ENCODE measurements around the gene RIPOR3. TPM values are rescaled to one million over a fixed set of nuclear protein-coding genes. Genes with fewer than 3 reads are reported as not detected.

RIPOR3 gene
- total RNA-seq, 4 donors from 2014 or later: 1.8 to 12.7 (median 4.9) TPM

DNA sequence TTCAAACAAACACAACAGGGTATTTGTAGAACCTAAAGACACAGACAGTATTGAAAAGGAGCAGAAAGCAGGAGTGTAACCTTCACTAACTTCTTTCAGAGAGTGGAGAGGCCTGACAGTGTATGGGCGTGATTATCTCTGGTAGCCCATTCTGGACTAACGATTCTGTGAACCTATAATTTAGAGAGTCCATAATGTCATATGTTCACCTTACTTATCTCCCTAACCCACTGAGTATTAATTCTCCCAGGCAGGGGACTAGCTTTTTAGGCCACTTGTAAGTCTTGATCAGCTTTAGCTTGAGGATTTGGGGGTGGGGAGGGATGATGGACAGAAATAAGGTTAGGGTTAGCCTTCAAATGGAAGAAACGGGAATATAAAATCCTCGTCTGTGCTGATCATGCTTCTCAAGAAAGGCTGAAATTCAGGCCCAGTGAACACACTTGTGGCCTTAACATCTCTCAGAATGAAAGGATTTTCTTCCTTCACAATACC lies 37.2 kb upstream of the RIPOR3 start:
- WGBS, 2 donors: 85 to 89% methylated on average over 4 of the region's 4 CpGs
- no peak for TF ChIP-seq POLR2A (IDR thresholded peaks at IDR 0.05)
- TF ChIP-seq, protein P1, sequence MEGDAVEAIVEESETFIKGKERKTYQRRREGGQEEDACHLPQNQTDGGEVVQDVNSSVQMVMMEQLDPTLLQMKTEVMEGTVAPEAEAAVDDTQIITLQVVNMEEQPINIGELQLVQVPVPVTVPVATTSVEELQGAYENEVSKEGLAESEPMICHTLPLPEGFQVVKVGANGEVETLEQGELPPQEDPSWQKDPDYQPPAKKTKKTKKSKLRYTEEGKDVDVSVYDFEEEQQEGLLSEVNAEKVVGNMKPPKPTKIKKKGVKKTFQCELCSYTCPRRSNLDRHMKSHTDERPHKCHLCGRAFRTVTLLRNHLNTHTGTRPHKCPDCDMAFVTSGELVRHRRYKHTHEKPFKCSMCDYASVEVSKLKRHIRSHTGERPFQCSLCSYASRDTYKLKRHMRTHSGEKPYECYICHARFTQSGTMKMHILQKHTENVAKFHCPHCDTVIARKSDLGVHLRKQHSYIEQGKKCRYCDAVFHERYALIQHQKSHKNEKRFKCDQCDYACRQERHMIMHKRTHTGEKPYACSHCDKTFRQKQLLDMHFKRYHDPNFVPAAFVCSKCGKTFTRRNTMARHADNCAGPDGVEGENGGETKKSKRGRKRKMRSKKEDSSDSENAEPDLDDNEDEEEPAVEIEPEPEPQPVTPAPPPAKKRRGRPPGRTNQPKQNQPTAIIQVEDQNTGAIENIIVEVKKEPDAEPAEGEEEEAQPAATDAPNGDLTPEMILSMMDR (IDR thresholded peaks at IDR 0.05): no peak
- no peak for DNase-seq (ENCODE audit: low spot score in 2 of 2)
- intact Hi-C loops (cut with DNase I; ENCODE audit: low total_unique reads): no loop called here
- H3K4me3 ChIP-seq (ENCODE audit: low read depth, poor library complexity, severe bottlenecking): no peak overlapping the region

DNA sequence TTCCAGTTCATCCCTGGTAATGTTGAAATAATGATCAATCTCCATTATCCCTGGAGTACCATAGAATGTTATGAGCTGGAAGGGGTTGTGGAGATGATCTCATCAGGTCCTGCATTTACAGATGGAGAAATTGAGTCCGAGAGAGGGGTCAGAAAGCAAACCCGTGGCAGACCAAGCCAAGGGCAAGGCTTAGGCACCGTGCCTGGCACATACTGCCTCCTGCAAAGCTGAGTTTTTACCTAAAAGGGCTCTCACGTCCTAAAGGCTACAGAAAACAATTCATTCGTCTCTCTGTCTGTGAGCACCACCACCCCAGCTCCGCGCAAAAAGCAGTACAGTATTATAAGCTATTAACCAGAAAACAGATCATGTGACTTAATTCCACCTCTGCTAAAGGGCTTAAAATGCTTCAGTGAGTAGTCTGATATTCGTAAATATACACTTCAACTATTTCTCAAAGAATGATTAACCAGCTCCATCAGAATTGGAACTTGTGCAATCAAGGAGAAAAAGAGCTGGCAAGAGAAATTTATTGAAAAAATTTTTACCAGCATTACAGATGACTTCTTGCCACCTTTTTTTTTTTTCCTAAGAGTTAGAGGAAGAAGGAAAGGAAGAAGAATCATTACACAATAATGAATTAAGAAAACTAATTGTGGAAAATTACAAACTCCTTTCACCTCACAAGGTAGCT lies 36.6 kb upstream of the RIPOR3 start:
- DNase-seq (ENCODE audit: low spot score in 2 of 2): peak in 1 of 2 donors; percentile 72
- TF ChIP-seq POLR2A (IDR thresholded peaks at IDR 0.05): no peak
- TF ChIP-seq, protein P1 (IDR thresholded peaks at IDR 0.05): no peak
- WGBS, 2 donors: 70 to 80% methylated on average over 8 of the region's 8 CpGs
- intact Hi-C loops (cut with DNase I; ENCODE audit: low total_unique reads): no loop called here
- no peak overlapping the region for H3K4me3 ChIP-seq (ENCODE audit: low read depth, poor library complexity, severe bottlenecking)

DNA sequence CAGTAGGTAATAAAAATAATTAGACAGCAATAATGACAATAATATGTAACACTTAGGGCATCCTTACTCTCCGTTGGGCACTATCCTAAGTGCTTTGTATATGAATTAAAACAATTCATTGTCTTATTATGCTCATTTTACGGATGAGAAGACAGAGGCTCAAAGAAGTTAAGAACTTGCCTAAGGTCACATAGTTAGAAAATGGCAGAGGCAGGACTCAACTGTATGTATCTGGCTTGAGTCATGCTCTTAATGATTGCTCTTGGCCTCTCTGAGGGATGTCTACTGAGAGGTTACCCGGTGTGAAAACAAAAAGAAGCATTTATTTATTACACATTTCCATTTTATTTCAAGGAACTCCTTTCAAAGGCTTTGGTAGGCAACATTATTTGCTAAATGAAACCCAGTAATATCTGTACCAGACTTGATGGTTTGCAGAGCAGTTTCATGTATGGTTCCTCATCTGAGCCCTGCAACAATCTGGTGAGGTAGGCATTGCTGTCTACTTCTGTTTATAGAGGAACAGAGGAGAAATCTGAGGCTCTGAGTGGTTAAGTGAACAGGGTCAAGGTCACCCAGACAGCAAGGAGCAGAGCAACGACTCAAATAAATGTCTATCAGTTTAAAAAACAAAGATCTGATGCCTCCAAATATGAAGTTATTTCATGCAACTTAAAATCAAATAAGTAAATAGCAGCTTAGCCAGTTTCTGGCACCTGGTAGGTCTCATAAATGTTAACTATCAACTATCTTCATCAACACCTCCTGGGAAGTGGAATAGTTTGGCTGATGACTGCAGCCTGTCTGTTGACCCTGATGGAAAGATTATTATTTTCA lies 35.8 kb upstream of the RIPOR3 start:
- TF ChIP-seq, protein P1 (IDR thresholded peaks at IDR 0.05): no peak
- TF ChIP-seq POLR2A (IDR thresholded peaks at IDR 0.05): no peak
- WGBS, 2 donors: 73 to 79% methylated on average over 4 of the region's 4 CpGs
- intact Hi-C loops (cut with DNase I; ENCODE audit: low total_unique reads): no loop called here
- DNase-seq (ENCODE audit: low spot score in 2 of 2): no peak
- H3K4me3 ChIP-seq (ENCODE audit: low read depth, poor library complexity, severe bottlenecking): no peak overlapping the region

DNA sequence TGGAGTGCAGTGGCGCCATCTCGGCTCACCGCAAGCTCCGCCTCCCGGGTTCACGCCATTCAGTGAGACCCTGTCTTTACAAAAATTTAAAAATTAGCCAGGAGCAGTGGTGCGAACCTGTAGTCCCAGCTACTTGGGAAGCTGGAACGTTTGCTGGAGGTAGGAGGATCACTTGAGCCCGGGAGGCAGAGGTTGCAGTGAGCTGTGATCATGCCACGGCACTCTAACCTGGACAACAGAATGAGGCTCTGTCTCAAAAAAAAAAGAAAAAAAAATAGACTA lies 34.3 kb upstream of the RIPOR3 start:
- TF ChIP-seq, protein P1 (IDR thresholded peaks at IDR 0.05): no peak
- no peak for TF ChIP-seq POLR2A (IDR thresholded peaks at IDR 0.05)
- DNase-seq (ENCODE audit: low spot score in 2 of 2): peak in 1 of 2 donors; percentile 37
- WGBS, 2 donors: 88 to 91% methylated on average over 10 of the region's 10 CpGs
- H3K4me3 ChIP-seq (ENCODE audit: low read depth, poor library complexity, severe bottlenecking): no peak overlapping the region
- intact Hi-C loops (cut with DNase I; ENCODE audit: low total_unique reads): no loop called here

DNA sequence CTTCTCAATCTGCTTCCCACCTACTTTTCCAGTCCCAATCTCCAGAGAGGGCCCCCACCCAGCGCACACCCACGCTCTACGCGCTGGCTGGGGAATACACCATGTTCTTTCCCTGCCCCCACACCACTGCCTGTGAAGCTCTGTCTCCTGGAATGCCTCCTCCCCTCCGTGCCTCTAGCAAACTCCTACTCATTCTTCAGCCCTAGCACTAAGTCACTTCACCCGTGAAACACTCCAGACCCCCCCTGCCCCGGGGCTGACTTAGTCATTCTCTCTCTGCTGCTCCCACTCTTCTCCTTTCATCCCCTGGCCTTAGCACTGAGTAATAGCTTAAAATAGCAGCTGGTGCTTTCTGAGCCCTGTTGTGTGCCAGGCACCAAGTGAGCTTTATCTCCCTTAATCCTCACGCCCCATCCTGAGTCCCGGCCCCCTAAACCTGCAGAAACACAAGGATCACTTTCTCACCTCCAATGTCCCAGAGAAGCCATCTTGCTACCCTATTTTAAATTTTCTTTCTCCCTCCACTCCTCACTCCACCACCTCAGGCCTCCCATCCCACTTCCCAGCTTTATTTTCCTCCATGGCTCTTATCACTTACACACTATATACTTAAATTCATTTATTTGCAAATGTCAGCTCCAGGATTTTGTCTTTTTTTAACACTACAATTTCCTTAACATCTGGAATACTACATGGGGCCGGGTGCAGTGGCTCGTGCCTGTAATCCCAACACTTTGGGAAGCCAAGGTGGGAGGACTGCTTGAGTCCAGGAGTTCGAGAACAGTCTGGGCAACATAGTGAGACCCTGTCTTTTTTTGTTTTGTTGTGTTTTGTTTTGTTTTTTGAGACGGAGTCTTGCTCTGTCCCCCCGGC lies 33.7 kb upstream of the RIPOR3 start:
- 38 to 40% methylated on average over 14 of the region's 14 CpGs for WGBS, 2 donors
- no peak overlapping the region for H3K4me3 ChIP-seq (ENCODE audit: low read depth, poor library complexity, severe bottlenecking)
- DNase-seq (ENCODE audit: low spot score in 2 of 2): peak; percentile 68 to 84
- TF ChIP-seq, protein P1 (IDR thresholded peaks at IDR 0.05): no peak
- TF ChIP-seq POLR2A (IDR thresholded peaks at IDR 0.05): no peak
- intact Hi-C loops (cut with DNase I; ENCODE audit: low total_unique reads): no loop called here

Data from lower leg skin (tissue), 4 donors.